ENCODE results near the gene CD276. TPM values are rescaled to one million over a fixed set of nuclear protein-coding genes. Genes with fewer than 3 reads are reported as not detected.

CD276 gene
- total and polyA plus RNA-seq, 2 experiments from 2014 or later = 94.6 to 104 TPM

- DNase-seq = no peak
- Histone ChIP-seq H3K27me3 (replicated peaks; ENCODE audit: insufficient read depth) (peaks cover 49% of the 10 kb centered on the region), H2AFZ (no peak overlapping the region), H3K4me1 (ENCODE audit: insufficient read depth) (no peaks in the 10 kb centered on the region), H3K79me2 (ENCODE audit: insufficient read depth) (no peaks in the 10 kb centered on the region), H4K20me1 (ENCODE audit: insufficient read depth) (no peaks in the 10 kb centered on the region), H3K27ac (no peak overlapping the region), H3K9me3 (ENCODE audit: low read depth) (no peaks in the 10 kb centered on the region), H3K4me2 (ENCODE audit: unreplicated experiment) (no peak overlapping the region), H3K9ac (no peak overlapping the region), H3K4me3 (no peak overlapping the region), H3F3A (ENCODE audit: insufficient read depth) (0 out of 2 replicates have a peak, but pooled peaks cover 4% of the 10 kb centered on the region), H3K36me3 (ENCODE audit: low read depth) (no peaks in the 10 kb centered on the region), H3K9me2 (ENCODE audit: insufficient read depth) (no peaks in the 10 kb centered on the region)
- WGBS, 2 experiments (ENCODE audit: low coverage in 1 of 2, low lambda C conversion rate in 2 of 2, missing lambda C conversion rate in 2 of 2) = 56 to 61% methylated on average over 3 of the region's 3 CpGs
- in situ Hi-C loops (cut with MboI) = no loop called here
- TF ChIP-seq EZH2phosphoT487 (IDR thresholded peaks at IDR 0.05; ENCODE audit: insufficient read depth, low read depth) = no peak
- no peak for TF ChIP-seq EZH2 (IDR thresholded peaks at IDR 0.05; ENCODE audit: insufficient read depth, poor library complexity, severe bottlenecking)
Measured at GRCh38 chr15:73756947-73757513, 72.8 kb downstream of the CD276 start.

GRCh38 chr15:73757571-73757970 lies 73.4 kb downstream of the CD276 start:
- H3F3A ChIP-seq (ENCODE audit: insufficient read depth) = 0 out of 2 replicates have a peak, but pooled peaks cover 4% of the 10 kb centered on the region

DNA sequence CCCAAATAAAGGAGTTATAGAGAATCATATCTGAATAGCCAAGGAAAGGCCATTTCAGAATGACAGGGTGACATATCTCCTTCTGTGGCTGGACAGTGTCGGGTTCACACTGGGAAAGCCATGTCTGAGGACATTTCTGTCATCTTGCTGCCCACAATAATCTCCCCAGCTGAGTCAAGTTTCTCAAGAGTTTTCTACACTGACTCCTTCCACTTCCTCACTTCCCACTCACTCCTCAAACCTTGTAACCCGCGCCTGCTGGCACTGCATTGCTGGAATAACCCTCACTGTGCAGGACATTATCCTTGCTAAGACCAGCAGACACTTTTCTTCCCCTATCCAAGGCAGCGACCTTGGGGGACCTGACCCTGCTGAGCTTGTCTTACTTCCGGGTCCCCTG lies 74.3 kb downstream of the CD276 start:
- Histone ChIP-seq H2AFZ (no peak overlapping the region), H3K27ac (no peak overlapping the region), H3K79me2 (ENCODE audit: insufficient read depth) (no peaks in the 10 kb centered on the region), H3K9ac (no peak overlapping the region), H3K4me2 (ENCODE audit: unreplicated experiment) (no peak overlapping the region), H3F3A (ENCODE audit: insufficient read depth) (0 out of 2 replicates have a peak, but pooled peaks cover 4% of the 10 kb centered on the region), H3K36me3 (ENCODE audit: low read depth) (no peaks in the 10 kb centered on the region), H3K9me2 (ENCODE audit: insufficient read depth) (no peaks in the 10 kb centered on the region), H3K27me3 (replicated peaks; ENCODE audit: insufficient read depth) (peaks cover 57% of the 10 kb centered on the region), H3K9me3 (ENCODE audit: low read depth) (no peaks in the 10 kb centered on the region), H4K20me1 (ENCODE audit: insufficient read depth) (no peaks in the 10 kb centered on the region), H3K4me1 (ENCODE audit: insufficient read depth) (no peaks in the 10 kb centered on the region), H3K4me3 (no peak overlapping the region)
- WGBS, 2 experiments (ENCODE audit: low coverage in 1 of 2, low lambda C conversion rate in 2 of 2, missing lambda C conversion rate in 2 of 2) = 71 to 81% methylated on average over 5 of the region's 5 CpGs
- in situ Hi-C loops (cut with MboI) = no loop called here
- TF ChIP-seq EZH2 (IDR thresholded peaks at IDR 0.05; ENCODE audit: insufficient read depth, poor library complexity, severe bottlenecking) (no peak), EZH2phosphoT487 (IDR thresholded peaks at IDR 0.05; ENCODE audit: insufficient read depth, low read depth) (no peak)
- DNase-seq = peak; percentile 11

More at GRCh38 chr15:73757571-73757970, 73.4 kb downstream of the CD276 start:
- no peak overlapping the region for H3K9ac ChIP-seq
- no peaks in the 10 kb centered on the region for H4K20me1 ChIP-seq (ENCODE audit: insufficient read depth)
- no peaks in the 10 kb centered on the region for H3K4me1 ChIP-seq (ENCODE audit: insufficient read depth)
- in situ Hi-C loops (cut with MboI) = no loop called here
- no peaks in the 10 kb centered on the region for H3K79me2 ChIP-seq (ENCODE audit: insufficient read depth)
- DNase-seq = no peak
- H3K27ac ChIP-seq = no peak overlapping the region
- H3K36me3 ChIP-seq (ENCODE audit: low read depth) = no peaks in the 10 kb centered on the region
- H3K27me3 ChIP-seq (replicated peaks; ENCODE audit: insufficient read depth) = peaks cover 54% of the 10 kb centered on the region
- no peak overlapping the region for H3K4me2 ChIP-seq (ENCODE audit: unreplicated experiment)
- TF ChIP-seq EZH2phosphoT487 (IDR thresholded peaks at IDR 0.05; ENCODE audit: insufficient read depth, low read depth) (no peak), EZH2 (IDR thresholded peaks at IDR 0.05; ENCODE audit: insufficient read depth, poor library complexity, severe bottlenecking) (no peak)
- no peaks in the 10 kb centered on the region for H3K9me2 ChIP-seq (ENCODE audit: insufficient read depth)
- H3K4me3 ChIP-seq = no peak overlapping the region
- H2AFZ ChIP-seq = no peak overlapping the region
- no peaks in the 10 kb centered on the region for H3K9me3 ChIP-seq (ENCODE audit: low read depth)

- Histone ChIP-seq H2AFZ (no peak overlapping the region), H4K20me1 (ENCODE audit: insufficient read depth) (no peaks in the 10 kb centered on the region)
Measured at GRCh38 chr15:73760330-73761329, 76.4 kb downstream of the CD276 start.

More at GRCh38 chr15:73760330-73761329, 76.4 kb downstream of the CD276 start:
- H3K36me3 ChIP-seq (ENCODE audit: low read depth) = no peaks in the 10 kb centered on the region
- H3K9ac ChIP-seq = no peak overlapping the region
- no peak for TF ChIP-seq EZH2phosphoT487 (IDR thresholded peaks at IDR 0.05; ENCODE audit: insufficient read depth, low read depth)
- no peak for TF ChIP-seq EZH2 (IDR thresholded peaks at IDR 0.05; ENCODE audit: insufficient read depth, poor library complexity, severe bottlenecking)
- H3K4me1 ChIP-seq (ENCODE audit: insufficient read depth) = no peaks in the 10 kb centered on the region
- H3K4me2 ChIP-seq (ENCODE audit: unreplicated experiment) = no peak overlapping the region
- no peaks in the 10 kb centered on the region for H3K9me3 ChIP-seq (ENCODE audit: low read depth)
- in situ Hi-C loops (cut with MboI) = no loop called here
- H3K79me2 ChIP-seq (ENCODE audit: insufficient read depth) = no peaks in the 10 kb centered on the region
- H3K27ac ChIP-seq = no peak overlapping the region
- no peak overlapping the region for H3K4me3 ChIP-seq
- WGBS, 2 experiments (ENCODE audit: low coverage in 1 of 2, low lambda C conversion rate in 2 of 2, missing lambda C conversion rate in 2 of 2) = 9 to 13% methylated on average over 11 of the region's 11 CpGs
- peaks cover 67% of the 10 kb centered on the region for H3K27me3 ChIP-seq (replicated peaks; ENCODE audit: insufficient read depth)
- no peak for DNase-seq
- H3F3A ChIP-seq (ENCODE audit: insufficient read depth) = 0 out of 2 replicates have a peak, but pooled peaks cover 4% of the 10 kb centered on the region
- no peaks in the 10 kb centered on the region for H3K9me2 ChIP-seq (ENCODE audit: insufficient read depth)
